ENCODE results near the gene AADAC. TPM values are rescaled to one million over a fixed set of nuclear protein-coding genes. Genes with fewer than 3 reads are reported as not detected.

Gene AADAC, protein sequence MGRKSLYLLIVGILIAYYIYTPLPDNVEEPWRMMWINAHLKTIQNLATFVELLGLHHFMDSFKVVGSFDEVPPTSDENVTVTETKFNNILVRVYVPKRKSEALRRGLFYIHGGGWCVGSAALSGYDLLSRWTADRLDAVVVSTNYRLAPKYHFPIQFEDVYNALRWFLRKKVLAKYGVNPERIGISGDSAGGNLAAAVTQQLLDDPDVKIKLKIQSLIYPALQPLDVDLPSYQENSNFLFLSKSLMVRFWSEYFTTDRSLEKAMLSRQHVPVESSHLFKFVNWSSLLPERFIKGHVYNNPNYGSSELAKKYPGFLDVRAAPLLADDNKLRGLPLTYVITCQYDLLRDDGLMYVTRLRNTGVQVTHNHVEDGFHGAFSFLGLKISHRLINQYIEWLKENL
- 11.4 to 14.2 TPM (median 13.5 TPM) in 5 replicates for total RNA-seq (2022; extraction: Qiagen RNA extraction; ENCODE audit: low read depth)

DNA sequence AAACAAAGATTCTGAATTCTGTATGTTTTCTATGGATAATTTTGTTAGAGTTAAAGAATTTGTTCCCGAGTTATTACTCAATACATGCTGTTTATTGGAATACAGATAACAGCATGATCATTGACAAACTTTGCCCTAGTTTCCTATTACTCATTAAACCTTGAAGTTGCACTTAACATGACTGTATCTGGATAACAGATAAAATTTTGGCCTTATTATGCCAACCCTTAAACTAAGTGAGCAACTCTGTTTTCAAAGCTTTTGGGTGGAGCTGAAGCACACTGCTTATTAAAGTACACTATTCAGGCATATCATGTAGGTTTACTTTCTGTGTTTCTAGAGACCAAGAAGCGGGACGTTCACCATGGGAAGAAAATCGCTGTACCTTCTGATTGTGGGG lies at the start of gene AADAC:
Gene AADAC (plus strand): TSS at position 318 of the 400 bp plus-strand sequence. CDS start 47 bp downstream, at position 365.

DNA sequence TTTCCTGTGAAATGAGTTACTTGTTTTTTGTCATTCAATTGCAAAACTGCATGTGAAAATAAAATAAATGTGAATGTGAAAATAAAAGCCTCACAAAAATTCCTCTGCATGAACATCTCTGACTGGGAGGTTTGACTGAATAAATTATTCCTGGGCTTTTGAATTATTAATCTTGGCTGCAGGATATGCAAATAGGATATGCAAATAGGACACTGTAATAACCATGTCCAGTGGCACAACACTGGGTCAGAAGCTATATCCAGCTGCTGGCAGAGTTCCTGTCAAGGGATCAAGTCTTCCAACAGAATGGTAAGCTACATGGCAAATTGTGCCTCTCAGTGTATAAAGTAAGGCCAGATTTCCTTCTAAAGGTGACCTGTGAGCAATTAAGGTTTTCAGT lies 59.5 kb downstream of the AADAC start, which contains the start of gene SUCNR1:
Gene SUCNR1 (plus strand): TSS at position 246 of the 400 bp plus-strand sequence. CDS start 6,250 bp downstream, outside the sequence.

Other genes starting within 250 kb of the AADAC start
- gene AADACL2, start 80.2 kb upstream of the AADAC start, total RNA-seq (2022; extraction: Qiagen RNA extraction; ENCODE audit: low read depth), result not detected in 5 replicates
- gene SUCNR1, start 59.5 kb downstream of the AADAC start, total RNA-seq (2022; extraction: Qiagen RNA extraction; ENCODE audit: low read depth), result 0.06 to 0.15 TPM (median 0.10 TPM) in 5 replicates